Activated T-helper 2 cell treated with anti-CD3 and anti-CD28 coated beads, Interferon-gamma antibody, Interleukin-2, Interleukin-4, amounts not matched to agents 10 μg/mL and 5 μg/mL and 100 μg/mL, durations not matched to agents 14 hours and 24 hours and 36 hours (primary cell): ENCODE measurements around the gene DEFB131A. TPM values are rescaled to one million over a fixed set of nuclear protein-coding genes. Genes with fewer than 3 reads are reported as not detected.
"Not testable (repeated sequence)": the region's sequence is repeated elsewhere in the genome, so short reads cannot be mapped to it uniquely, and the experiment has no call there.

ENCODE experiments used
- DNase-seq: peaks from one replicate; pipeline ENCODE4 v3.0.0; 2021; ENCODE audit warnings: low spot score
- H3K27ac Mint-ChIP-seq: one replicate; pipeline ENCODE4 v1.8.0; 2021; ENCODE audit warnings: mixed read lengths
- H3K27me3 Mint-ChIP-seq: one replicate; pipeline ENCODE4 v1.8.0; 2021; ENCODE audit warnings: low read depth, mixed read lengths
- H3K36me3 Mint-ChIP-seq: one replicate; pipeline ENCODE4 v1.8.0; 2021; ENCODE audit warnings: low read depth, mixed read lengths
- H3K4me1 Mint-ChIP-seq: one replicate; pipeline ENCODE4 v1.8.0; 2021; ENCODE audit warnings: low read depth, mixed read lengths
- H3K4me3 Mint-ChIP-seq: one replicate; pipeline ENCODE4 v1.8.0; 2021; ENCODE audit warnings: low read depth, mild to moderate bottlenecking, moderate library complexity, mixed read lengths
- H3K9me3 Mint-ChIP-seq: one replicate; pipeline ENCODE4 v1.8.0; 2021; ENCODE audit warnings: mixed read lengths
- intact Hi-C: fragments of 100-400 bp; cut with micrococcal nuclease; formaldehyde crosslinking; loops from one replicate; pipeline ENCODE4 v1.15.1; 2023
- total RNA-seq: library from RNA; stranded (reverse); gene quantifications from 2 replicates; pipeline ENCODE4 v1.2.3, GENCODE V29; 2022

Gene DEFB131A, protein sequence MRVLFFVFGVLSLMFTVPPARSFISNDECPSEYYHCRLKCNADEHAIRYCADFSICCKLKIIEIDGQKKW
- total RNA-seq: not detected in 2 replicates

DNA sequence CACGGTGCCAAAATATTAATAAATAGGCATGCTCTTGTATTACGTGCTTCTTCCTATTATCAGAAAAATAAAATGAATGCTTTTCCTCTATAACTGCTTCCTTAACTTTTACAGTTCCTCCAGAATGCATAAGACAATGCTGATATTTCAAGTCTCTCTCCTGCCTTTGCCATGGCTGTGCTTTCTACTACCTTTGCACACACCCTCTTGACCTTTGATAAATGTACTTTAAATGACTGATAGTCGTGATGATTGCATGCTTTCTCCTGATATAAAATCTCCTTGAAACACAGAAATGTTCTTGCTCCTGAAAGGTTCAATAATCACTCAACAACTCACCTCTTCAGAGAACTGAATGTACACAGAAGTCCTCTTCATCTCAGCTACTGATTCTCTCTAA lies at the start of gene DEFB131A:
DEFB131A (plus strand) TSS at position 301 of the 400 bp plus-strand sequence. CDS start 120 bp downstream, outside the sequence.
- H3K9me3 Mint-ChIP-seq, DNase-seq, H3K4me3 Mint-ChIP-seq, H3K27me3 Mint-ChIP-seq, H3K27ac Mint-ChIP-seq, H3K36me3 Mint-ChIP-seq, intact Hi-C loops, H3K4me1 Mint-ChIP-seq: not testable (repeated sequence)

DNA sequence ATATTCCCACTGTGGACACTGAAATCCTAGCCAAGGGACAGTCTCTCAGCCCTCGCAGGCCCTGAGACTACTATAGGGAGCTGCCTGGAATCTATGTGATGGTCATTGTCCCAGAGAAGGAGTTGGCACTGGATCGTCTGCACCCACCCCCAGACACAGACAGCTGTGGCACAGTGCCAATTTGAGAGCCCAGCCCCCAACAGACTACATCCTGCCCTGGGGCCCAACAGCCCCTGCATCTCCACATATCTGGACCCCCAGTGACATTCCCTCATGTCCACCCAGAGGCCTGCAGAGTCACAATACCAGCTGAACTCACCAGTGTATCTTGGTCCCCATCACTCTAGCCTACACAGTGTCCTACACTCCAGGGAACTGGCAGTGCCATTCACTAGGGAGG lies 38.4 kb upstream of the DEFB131A start:
- H3K9me3 Mint-ChIP-seq, H3K4me3 Mint-ChIP-seq, H3K4me1 Mint-ChIP-seq, H3K27me3 Mint-ChIP-seq, DNase-seq, intact Hi-C loops, H3K36me3 Mint-ChIP-seq, H3K27ac Mint-ChIP-seq: not testable (repeated sequence)

DNA sequence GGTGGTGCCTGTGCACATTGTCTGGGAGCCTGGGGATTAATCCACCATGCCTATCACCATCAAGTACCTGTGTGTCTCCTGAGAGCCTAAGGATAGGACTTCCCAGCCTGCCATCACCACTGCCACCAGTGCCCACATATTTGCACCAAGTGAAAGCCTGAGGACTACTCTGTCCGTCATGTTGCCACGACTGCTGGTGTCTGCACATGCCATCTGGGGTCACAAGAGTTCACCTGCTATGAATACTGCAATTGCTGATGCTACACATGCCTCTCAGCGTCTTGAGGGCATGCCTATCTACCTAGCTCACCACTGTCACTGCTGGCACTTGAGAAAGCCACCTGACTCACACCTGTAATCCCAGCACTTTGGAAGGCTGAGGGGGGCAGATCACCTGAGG lies 37.7 kb upstream of the DEFB131A start:
- H3K27ac Mint-ChIP-seq, H3K4me3 Mint-ChIP-seq, H3K9me3 Mint-ChIP-seq, H3K36me3 Mint-ChIP-seq, DNase-seq, intact Hi-C loops, H3K4me1 Mint-ChIP-seq, H3K27me3 Mint-ChIP-seq: not testable (repeated sequence)

DNA sequence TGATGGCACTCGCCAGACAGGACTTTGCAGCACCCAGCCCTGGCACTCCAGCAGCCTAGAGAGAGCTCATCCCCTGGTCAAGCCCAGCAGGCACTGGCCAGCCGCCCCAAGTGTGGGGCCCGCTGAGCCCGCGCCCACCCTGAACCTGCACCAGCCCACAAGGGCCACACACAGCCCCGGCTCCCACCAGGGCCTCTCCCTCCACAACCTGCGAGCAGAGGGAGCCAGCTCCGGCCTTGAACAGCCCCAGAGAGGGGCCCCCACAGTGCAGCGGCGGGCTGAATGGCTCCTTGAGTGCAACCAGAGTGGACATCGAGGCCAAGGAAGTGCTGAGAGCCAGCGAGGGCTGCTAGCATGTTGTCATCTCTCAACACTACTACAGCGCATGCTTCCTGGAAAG lies 34.4 kb upstream of the DEFB131A start:
- intact Hi-C loops: no loop called here
- Mint-ChIP-seq H3K27ac (no peak overlapping the region), H3K36me3 (no peaks in the 10 kb centered on the region), H3K4me3 (no peak overlapping the region), H3K4me1 (no peaks in the 10 kb centered on the region), H3K27me3 (no peaks in the 10 kb centered on the region), H3K9me3 (peaks cover 6% of the 10 kb centered on the region)
- no peak for DNase-seq

DNA sequence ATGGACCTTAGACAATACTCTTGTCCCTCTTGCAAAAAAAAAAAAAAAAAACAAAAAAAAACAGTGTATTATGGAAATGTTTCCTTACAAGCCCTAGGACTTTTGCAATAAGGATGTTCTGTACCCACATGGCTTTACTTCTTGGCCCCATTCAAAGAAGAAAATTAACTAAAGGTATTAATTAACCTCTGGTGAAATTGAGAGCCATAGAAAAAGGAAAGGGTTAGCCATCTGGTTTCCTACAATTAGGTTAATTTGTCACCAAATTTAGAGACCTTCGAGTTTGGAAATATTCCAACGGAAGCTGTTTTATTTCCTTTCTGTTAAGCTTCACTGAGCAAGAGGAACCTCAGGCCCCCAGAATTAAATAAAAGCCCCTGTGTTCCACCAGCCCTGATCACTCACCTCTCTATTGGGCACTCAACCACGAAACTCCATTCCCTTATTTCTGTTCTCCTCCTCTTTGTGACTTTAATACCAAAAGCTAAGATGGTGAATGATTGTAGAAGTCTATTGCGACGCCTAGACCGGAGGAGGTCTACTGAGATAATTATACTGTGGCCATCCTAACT lies 22.2 kb upstream of the DEFB131A start:
- H3K27me3 Mint-ChIP-seq, H3K4me3 Mint-ChIP-seq, DNase-seq, H3K4me1 Mint-ChIP-seq, H3K36me3 Mint-ChIP-seq, H3K27ac Mint-ChIP-seq, H3K9me3 Mint-ChIP-seq, intact Hi-C loops: not testable (repeated sequence)

DNA sequence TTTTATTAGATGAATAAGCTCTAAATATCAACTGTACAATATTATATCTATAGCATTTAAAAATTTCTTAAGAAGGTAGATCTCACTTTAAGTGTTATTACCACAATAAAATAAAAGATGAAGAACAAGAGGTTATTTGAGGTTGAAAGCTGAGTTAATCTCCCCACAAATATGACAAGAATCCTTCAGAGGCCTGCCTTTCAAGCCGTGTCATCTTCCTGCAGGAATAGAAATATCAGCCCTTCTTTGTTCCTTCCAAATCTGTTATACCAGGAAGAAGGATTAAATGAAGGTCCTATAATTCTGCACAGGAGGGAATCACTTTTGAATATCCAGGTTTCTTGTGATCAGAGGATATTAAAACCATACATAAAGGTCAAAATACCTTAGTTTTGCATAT lies 18.3 kb upstream of the DEFB131A start:
- H3K4me1 Mint-ChIP-seq, H3K27ac Mint-ChIP-seq, intact Hi-C loops, H3K9me3 Mint-ChIP-seq, DNase-seq, H3K4me3 Mint-ChIP-seq, H3K36me3 Mint-ChIP-seq, H3K27me3 Mint-ChIP-seq: not testable (repeated sequence)

DNA sequence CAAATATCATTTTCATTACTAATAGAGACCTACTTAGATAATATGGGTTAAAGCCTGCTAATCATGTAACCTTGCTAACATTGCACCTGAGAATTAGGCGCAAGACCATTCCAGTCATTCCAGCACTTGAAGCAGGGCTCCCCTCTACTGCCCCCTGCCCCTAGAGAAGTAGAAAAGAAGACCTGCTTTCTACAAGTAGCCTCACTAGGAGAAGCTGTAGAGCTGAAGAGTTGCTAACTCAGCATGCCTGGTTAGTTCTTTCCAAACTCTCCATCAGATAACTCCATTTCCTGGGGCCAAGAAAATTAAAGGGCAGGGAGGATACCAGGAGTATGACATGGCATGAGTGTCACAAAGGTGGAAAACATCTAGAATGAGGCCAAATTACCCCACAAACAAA lies 14.2 kb upstream of the DEFB131A start:
- H3K27me3 Mint-ChIP-seq, DNase-seq, H3K27ac Mint-ChIP-seq, intact Hi-C loops, H3K9me3 Mint-ChIP-seq, H3K4me3 Mint-ChIP-seq, H3K4me1 Mint-ChIP-seq, H3K36me3 Mint-ChIP-seq: not testable (repeated sequence)

DNA sequence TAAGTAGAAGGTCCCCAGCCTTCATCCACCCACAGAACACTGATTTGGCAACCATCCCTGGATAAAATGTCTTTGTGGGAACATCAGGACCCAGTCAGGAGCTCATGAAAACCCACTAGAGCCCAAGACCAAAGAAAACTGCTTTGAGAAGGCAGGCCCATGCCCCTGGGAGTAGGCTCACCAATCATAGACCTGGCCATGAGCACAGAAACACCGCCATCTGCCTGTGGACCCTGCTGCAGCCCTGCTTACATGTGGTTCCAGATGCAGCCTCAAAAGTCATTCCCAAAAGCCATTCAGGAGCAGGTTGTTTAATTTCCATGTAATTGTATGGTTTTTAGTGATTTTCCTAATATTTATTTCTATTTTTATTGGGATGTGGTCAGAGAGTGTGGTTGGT lies 10.9 kb upstream of the DEFB131A start:
- H3K4me3 Mint-ChIP-seq, H3K27me3 Mint-ChIP-seq, H3K4me1 Mint-ChIP-seq, H3K9me3 Mint-ChIP-seq, intact Hi-C loops, H3K36me3 Mint-ChIP-seq, DNase-seq, H3K27ac Mint-ChIP-seq: not testable (repeated sequence)

DNA sequence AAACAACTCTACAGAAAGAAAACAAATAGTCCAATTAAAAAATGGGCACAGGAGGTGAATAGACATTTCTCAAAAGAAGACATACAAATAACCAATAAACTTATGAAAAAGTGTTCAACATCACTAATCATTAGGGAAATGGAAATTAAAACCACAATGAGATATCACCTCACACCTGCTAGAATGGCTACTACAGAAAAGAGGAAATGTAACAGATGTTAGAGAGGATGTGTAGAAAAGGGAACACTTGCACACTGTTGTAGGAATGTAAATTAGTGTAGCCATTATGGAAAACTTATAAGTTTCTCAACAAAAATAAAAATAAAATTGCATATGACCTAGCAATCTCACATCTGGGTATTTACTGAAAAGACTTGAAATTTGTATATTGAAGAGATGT lies 7.5 kb upstream of the DEFB131A start:
- H3K27me3 Mint-ChIP-seq, H3K9me3 Mint-ChIP-seq, intact Hi-C loops, DNase-seq, H3K36me3 Mint-ChIP-seq, H3K4me3 Mint-ChIP-seq, H3K4me1 Mint-ChIP-seq, H3K27ac Mint-ChIP-seq: not testable (repeated sequence)

DNA sequence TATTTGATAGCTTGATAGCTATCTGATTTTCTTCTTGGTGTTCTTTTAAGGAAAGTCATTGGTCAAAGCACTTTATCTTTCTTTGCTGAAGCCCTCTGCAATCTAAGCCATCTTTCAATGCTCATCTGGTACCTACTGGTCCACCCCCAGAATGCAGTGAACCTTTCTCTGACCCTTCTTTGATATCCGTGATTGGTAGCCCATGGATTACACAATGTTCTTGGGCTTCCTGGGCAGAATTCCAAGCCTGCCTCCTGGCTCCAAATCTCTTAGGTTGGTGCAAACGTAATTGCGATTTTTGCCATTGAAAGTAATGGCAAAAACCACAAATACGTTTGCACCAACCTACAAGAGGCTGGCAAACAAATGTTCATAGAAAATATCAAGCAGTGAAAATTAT lies 1.9 kb upstream of the DEFB131A start:
- H3K27ac Mint-ChIP-seq, H3K4me1 Mint-ChIP-seq, H3K4me3 Mint-ChIP-seq, H3K27me3 Mint-ChIP-seq, H3K36me3 Mint-ChIP-seq, DNase-seq, intact Hi-C loops, H3K9me3 Mint-ChIP-seq: not testable (repeated sequence)

DNA sequence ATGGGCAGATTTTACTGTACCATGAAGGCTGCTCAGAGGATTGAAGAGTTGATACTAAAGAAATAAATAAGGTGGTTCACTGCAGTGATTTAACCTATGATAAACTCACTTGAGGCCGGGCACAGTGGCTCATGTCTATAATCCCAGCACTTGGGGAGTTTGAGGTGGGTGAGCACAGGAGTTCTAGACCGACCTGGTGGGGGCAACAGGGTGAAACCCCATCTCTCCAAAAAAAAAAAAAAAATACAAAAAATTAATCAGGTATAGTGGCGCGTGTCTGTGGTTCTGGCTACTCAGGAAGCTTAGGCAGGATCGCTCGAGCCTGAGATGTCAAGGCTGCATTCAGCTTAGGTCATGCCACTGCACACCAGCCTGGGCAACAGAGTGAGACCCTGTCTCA lies 467 bp downstream of the DEFB131A start:
- H3K4me3 Mint-ChIP-seq, intact Hi-C loops, DNase-seq, H3K4me1 Mint-ChIP-seq, H3K36me3 Mint-ChIP-seq, H3K9me3 Mint-ChIP-seq, H3K27me3 Mint-ChIP-seq, H3K27ac Mint-ChIP-seq: not testable (repeated sequence)

DNA sequence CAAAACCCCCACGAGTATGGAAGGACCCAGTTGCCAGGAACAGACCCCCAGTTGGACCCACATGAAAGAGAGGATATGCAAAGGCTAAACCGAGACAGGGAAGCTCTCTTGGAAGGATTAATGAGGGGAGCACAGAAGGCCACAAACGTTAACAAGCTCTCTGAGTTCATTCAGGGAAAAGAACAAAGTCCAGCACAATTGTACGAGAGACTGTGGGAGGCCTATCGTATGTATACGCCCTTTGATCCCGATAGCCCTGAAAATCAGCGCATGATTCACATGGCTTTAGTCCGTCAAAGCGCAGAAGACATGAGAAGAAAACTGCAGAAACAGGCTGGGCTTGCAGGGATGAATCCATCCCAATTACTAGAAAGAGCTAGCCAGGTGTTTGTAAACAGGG lies 8.0 kb downstream of the DEFB131A start:
- H3K27me3 Mint-ChIP-seq, H3K4me1 Mint-ChIP-seq, H3K9me3 Mint-ChIP-seq, H3K4me3 Mint-ChIP-seq, H3K36me3 Mint-ChIP-seq, DNase-seq, intact Hi-C loops, H3K27ac Mint-ChIP-seq: not testable (repeated sequence)

DNA sequence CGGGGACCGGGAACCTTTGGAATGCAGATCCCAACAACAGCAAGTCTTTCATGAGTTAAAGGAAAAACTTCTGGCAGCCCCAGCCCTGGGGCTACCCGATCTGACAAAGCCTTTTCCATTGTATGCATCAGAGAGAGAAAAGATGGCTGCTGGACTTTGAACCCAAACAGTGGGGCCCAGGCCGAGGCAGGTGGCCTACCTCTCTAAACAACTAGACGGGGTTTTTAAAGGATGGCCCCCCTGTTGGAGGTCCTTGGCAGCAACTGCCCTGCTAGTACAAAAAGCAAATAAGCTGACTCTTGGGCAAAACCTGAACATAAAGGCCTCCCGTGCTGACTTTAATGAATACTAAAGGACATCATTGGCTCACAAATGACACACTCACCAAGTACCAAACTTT lies 10.1 kb downstream of the DEFB131A start:
- H3K27me3 Mint-ChIP-seq, H3K36me3 Mint-ChIP-seq, intact Hi-C loops: not testable (repeated sequence)

DNA sequence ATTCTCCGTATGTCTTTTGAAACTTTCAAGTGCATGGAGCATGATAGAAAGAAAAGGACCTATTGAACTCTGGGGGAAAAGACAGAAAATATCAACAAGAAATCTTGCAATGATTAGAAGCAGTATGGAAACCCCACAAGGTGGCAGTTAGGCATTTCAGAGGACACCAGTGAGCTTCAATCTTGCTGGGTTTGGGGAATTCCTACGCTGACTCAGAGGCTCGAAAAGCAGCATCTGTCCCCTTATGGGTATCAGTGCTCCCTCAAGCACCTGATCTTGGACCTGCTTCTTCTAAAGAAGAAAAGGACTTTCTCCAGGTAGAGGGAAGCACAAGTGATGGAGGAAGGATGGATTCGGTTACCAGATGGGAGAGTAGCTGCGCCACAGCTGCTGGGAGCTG lies 10.8 kb downstream of the DEFB131A start:
- H3K36me3 Mint-ChIP-seq, H3K27me3 Mint-ChIP-seq, H3K27ac Mint-ChIP-seq, intact Hi-C loops, H3K4me1 Mint-ChIP-seq, DNase-seq, H3K9me3 Mint-ChIP-seq, H3K4me3 Mint-ChIP-seq: not testable (repeated sequence)

More for the DNA sequence above, 10.1 kb downstream of the DEFB131A start:
- not testable (repeated sequence) for H3K4me3 Mint-ChIP-seq, H3K4me1 Mint-ChIP-seq, H3K9me3 Mint-ChIP-seq, H3K27ac Mint-ChIP-seq, DNase-seq
